Hematopoietic multipotent progenitor cell treated with erythropoietin and hydrocortisone succinate and interleukin-3 and kit ligand, for 17 days (in vitro differentiated cells): Measurements from ENCODE around the gene ASB2.

Experiments
- DNase-seq: peaks from one replicate; pipeline ENCODE4 v3.0.0-alpha.2; 2015; ENCODE audit warnings: low spot score

Gene ASB2

GRCh38 chr14:94000267-94000666, 23.9 kb upstream of the ASB2 start:
- no peak for DNase-seq

- DNase-seq = no peak
Measured at GRCh38 chr14:93999573-93999972, 23.2 kb upstream of the ASB2 start.

GRCh38 chr14:93998871-93999403, 22.6 kb upstream of the ASB2 start:
- no peak for DNase-seq

- no peak for DNase-seq
Measured at GRCh38 chr14:93997916-93998870, 21.8 kb upstream of the ASB2 start.

GRCh38 chr14:93997082-93997481, 20.7 kb upstream of the ASB2 start, which contains the start of gene CCDC197:
Gene CCDC197 (plus strand): TSS chr14:93997301. CDS start chr14:93998132, 831 bp downstream.
- no peak for DNase-seq

GRCh38 chr14:93996130-93996695, 19.8 kb upstream of the ASB2 start:
- no peak for DNase-seq

GRCh38 chr14:93994919-93995682, 18.7 kb upstream of the ASB2 start:
- no peak for DNase-seq

- DNase-seq = no peak
Measured at GRCh38 chr14:93993382-93993781, 17.0 kb upstream of the ASB2 start.

GRCh38 chr14:93991649-93992048, 15.3 kb upstream of the ASB2 start:
- DNase-seq = no peak

- DNase-seq = no peak
Measured at GRCh38 chr14:93991212-93991611, 14.8 kb upstream of the ASB2 start.

- DNase-seq = no peak
Measured at GRCh38 chr14:93989939-93990338, 13.6 kb upstream of the ASB2 start.

- no peak for DNase-seq
Measured at GRCh38 chr14:93987815-93988476, 11.6 kb upstream of the ASB2 start.

- no peak for DNase-seq
Measured at GRCh38 chr14:93987376-93987775, 11.0 kb upstream of the ASB2 start.

GRCh38 chr14:93986955-93987354, 10.6 kb upstream of the ASB2 start:
- DNase-seq = no peak

GRCh38 chr14:93984987-93985410, 8.6 kb upstream of the ASB2 start:
- no peak for DNase-seq

GRCh38 chr14:93984070-93984469, 7.7 kb upstream of the ASB2 start:
- no peak for DNase-seq

GRCh38 chr14:93982230-93983007, 6.0 kb upstream of the ASB2 start:
- no peak for DNase-seq

- DNase-seq = no peak
Measured at GRCh38 chr14:93981316-93982229, 5.2 kb upstream of the ASB2 start.

GRCh38 chr14:93980456-93981201, 4.3 kb upstream of the ASB2 start:
- DNase-seq = no peak
